C4-2B (cell line): Measurements from ENCODE around the gene ATP2B2.

ENCODE experiments used
- H3K27ac ChIP-seq: fragments of 450-650 bp; 2 replicates; pipeline ENCODE4 v1.5.1; 2017
- CTCF ChIP-seq: fragments of 450-650 bp; conservative IDR thresholded peaks from 2 replicates; pipeline ENCODE4 v1.5.1; 2017; ENCODE audit warnings: mild to moderate bottlenecking
- ZFX ChIP-seq: fragments of 450-650 bp; IDR thresholded peaks from 2 replicates; pipeline ENCODE4 v1.6.1; 2017

The ATP2B2 gene

GRCh38 chr3:10521772-10522441 is 16.5 kb upstream of the ATP2B2 start:
- TF ChIP-seq ZFX (no peak), CTCF (no peak)
- no peak overlapping the region for H3K27ac ChIP-seq

- TF ChIP-seq CTCF (no peak), ZFX (no peak)
- no peak overlapping the region for H3K27ac ChIP-seq
Observed at GRCh38 chr3:10520072-10520471, 14.7 kb upstream of the ATP2B2 start.

GRCh38 chr3:10519236-10519635 is 13.8 kb upstream of the ATP2B2 start:
- no peak overlapping the region for H3K27ac ChIP-seq
- no peak for TF ChIP-seq ZFX
- no peak for TF ChIP-seq CTCF

DNA sequence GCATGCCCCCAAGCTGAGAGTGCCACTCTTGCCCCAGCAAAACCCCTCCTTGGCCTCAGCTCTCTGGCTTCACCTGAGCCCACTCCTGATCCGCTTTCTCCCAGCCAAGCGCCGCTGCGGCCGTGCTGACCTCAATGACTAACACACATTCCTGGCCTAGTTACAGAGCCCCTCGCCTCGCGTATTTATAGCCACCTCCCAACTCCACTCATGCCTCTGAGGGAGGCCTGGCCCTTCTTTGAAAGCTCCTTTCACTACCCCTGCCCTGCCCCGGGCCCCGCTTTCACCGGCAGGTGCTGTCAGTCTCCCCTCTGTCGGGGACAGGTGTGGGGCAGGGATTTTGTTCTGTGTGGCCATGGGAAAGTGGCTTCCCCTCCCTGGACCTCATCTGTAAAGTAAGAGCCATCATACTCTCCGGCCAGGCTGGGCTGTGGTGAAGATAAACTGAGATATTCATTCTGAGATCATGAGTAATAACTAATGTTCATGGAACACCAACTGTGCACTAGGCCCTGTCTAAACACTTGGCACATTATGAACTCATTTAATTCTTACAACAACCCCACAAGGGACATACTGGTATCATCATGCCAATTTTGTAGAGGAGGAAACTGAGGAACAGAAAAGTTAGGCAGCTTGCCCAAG is 13.2 kb upstream of the ATP2B2 start:
- no peak overlapping the region for H3K27ac ChIP-seq
- TF ChIP-seq CTCF = no peak
- no peak for TF ChIP-seq ZFX

DNA sequence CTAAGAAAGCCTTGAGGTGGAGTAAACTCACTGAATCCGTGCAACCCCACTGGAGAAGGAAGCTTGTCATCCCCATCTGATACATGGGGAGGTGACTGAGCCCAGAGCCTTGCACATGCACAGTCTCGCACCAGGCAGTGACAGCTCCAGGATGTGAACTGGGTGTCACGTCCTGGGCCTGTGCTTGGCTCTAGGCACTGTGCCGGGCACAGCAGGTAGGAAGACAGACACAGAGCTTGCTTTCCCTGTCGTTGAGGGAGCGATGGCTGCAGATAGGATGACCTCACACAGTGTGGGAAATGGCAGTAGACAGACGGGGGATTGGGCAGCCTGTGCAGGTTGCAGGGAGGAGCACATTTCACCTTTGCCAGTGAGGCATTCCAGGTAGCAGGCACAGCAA is 12.2 kb upstream of the ATP2B2 start:
- H3K27ac ChIP-seq = no peak overlapping the region
- TF ChIP-seq CTCF (no peak), ZFX (no peak)

GRCh38 chr3:10516544-10517452 is 11.4 kb upstream of the ATP2B2 start:
- TF ChIP-seq ZFX = no peak
- no peak; the same call in 1 of the 2 replicates for TF ChIP-seq CTCF
- no peak overlapping the region for H3K27ac ChIP-seq
